ENCODE measurements around the gene RAB29. TPM values are rescaled to one million over a fixed set of nuclear protein-coding genes. Genes with fewer than 3 reads are reported as not detected.
A peak's percentile ranks its signal among the peaks of the same experiment; 100 is the strongest.

Gene RAB29
- total and polyA plus RNA-seq, 9 of the 15 experiments (the other 6 are each of a cell fraction or from before 2014, with no cell fraction given), result 6.3 to 17.6 (median 8.0) TPM

DNA sequence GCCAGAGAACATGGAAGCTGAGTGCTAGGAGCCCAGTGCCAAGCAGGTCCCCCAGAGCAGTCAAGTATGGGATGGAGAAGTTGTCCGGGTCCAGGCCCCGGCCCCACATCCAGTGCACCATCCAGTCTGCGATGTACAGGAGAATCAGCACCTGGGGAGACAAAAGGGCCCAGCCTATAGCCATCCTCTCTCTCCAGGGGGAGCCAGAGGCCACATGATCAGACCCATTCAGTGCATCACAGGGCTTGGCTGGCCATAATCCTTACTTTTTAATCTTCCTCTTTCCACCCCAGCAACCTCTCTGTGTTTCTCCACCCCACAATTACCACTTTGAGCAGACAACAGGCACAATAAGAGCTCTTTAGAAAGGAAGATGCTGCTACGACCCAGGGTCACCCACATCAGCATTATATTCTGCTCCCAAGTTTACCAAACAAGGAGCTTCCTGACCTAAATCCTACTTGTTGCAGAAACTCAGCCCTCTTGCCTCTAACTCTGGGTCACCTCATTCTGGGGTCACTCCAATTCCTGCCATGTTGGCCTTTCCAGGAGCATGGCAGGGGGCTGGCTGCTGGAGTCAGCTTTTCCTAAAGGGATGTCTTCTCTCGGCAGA lies 16.4 kb upstream of the RAB29 start (continued):
- TF ChIP-seq FUS (optimal IDR thresholded peaks at IDR 0.05; ENCODE audit: low read depth, low read length) (no peak), PRMT5 (CRISPR knock-in tag; IDR thresholded peaks at IDR 0.05) (no peak), ZNF165 (CRISPR knock-in tag; IDR thresholded peaks at IDR 0.05; ENCODE audit: borderline replicate concordance) (no peak), NFIX (CRISPR knock-in tag; IDR thresholded peaks at IDR 0.05; ENCODE audit: low read depth) (0 out of 2 replicates have a peak, but pooled peaks have one; percentile 8), ZNF197 (CRISPR knock-in tag; IDR thresholded peaks at IDR 0.05; ENCODE audit: low read depth) (no peak), ARID2 (IDR thresholded peaks at IDR 0.05) (peak; percentile 77), HNRNPLL (IDR thresholded peaks at IDR 0.05; ENCODE audit: low read depth, low read length, poor library complexity, severe bottlenecking) (no peak)
- TF ChIP-seq, protein P1, sequence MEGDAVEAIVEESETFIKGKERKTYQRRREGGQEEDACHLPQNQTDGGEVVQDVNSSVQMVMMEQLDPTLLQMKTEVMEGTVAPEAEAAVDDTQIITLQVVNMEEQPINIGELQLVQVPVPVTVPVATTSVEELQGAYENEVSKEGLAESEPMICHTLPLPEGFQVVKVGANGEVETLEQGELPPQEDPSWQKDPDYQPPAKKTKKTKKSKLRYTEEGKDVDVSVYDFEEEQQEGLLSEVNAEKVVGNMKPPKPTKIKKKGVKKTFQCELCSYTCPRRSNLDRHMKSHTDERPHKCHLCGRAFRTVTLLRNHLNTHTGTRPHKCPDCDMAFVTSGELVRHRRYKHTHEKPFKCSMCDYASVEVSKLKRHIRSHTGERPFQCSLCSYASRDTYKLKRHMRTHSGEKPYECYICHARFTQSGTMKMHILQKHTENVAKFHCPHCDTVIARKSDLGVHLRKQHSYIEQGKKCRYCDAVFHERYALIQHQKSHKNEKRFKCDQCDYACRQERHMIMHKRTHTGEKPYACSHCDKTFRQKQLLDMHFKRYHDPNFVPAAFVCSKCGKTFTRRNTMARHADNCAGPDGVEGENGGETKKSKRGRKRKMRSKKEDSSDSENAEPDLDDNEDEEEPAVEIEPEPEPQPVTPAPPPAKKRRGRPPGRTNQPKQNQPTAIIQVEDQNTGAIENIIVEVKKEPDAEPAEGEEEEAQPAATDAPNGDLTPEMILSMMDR (IDR thresholded peaks at IDR 0.05 in 2 of 3, conservative IDR thresholded peaks at IDR 0.05 in 1 of 3; ENCODE audit: insufficient read depth in 2 of 3, low read depth in 1 of 3, low read length in 3 of 3), result peak; percentile 92 to 98 (median 97)

Measured in K562 (cell line).